Stomach (tissue), 4 donors: ENCODE data around the gene LRRC55.

ENCODE experiments used
- POLR2A ChIP-seq, 4 donors: fragments of 450-650 bp; IDR thresholded peaks; one replicate each; pipeline ENCODE4 v1.6.1; 2016; ENCODE audit warnings: antibody characterized with exemption in 4 of 4, control low read depth in 2 of 4, mild to moderate bottlenecking in 1 of 4, moderate library complexity in 1 of 4
- TF ChIP-seq, protein P1 (sequence below), 7 experiments: fragments of 450-650 bp in 4 of 7; fragments of 200-600 bp in 3 of 7; sonication (generic) in 3 of 7; IDR thresholded peaks; one replicate each; pipeline ENCODE4 v1.5.1; 2016 to 2019; ENCODE audit warnings: antibody characterized with exemption in 7 of 7, control low read depth in 2 of 7, mild to moderate bottlenecking in 1 of 7

- TF ChIP-seq, protein P1, sequence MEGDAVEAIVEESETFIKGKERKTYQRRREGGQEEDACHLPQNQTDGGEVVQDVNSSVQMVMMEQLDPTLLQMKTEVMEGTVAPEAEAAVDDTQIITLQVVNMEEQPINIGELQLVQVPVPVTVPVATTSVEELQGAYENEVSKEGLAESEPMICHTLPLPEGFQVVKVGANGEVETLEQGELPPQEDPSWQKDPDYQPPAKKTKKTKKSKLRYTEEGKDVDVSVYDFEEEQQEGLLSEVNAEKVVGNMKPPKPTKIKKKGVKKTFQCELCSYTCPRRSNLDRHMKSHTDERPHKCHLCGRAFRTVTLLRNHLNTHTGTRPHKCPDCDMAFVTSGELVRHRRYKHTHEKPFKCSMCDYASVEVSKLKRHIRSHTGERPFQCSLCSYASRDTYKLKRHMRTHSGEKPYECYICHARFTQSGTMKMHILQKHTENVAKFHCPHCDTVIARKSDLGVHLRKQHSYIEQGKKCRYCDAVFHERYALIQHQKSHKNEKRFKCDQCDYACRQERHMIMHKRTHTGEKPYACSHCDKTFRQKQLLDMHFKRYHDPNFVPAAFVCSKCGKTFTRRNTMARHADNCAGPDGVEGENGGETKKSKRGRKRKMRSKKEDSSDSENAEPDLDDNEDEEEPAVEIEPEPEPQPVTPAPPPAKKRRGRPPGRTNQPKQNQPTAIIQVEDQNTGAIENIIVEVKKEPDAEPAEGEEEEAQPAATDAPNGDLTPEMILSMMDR (IDR thresholded peaks at IDR 0.05), result no peak
- no peak for TF ChIP-seq POLR2A (IDR thresholded peaks at IDR 0.05)
Observed at GRCh38 chr11:57223601-57224000, 41.8 kb downstream of the LRRC55 start.
